B cell (primary cell): Measurements from ENCODE around the gene NUFIP1.
"Not testable (repeated sequence)": the region's sequence is repeated elsewhere in the genome, so short reads cannot be mapped to it uniquely, and the experiment has no call there.

ENCODE experiments used
- EZH2 ChIP-seq: IDR thresholded peaks from 2 replicates; pipeline ENCODE4 v1.6.1; 2012; ENCODE audit warnings: borderline replicate concordance, low read depth, mild to moderate bottlenecking, moderate library complexity, low read length; ENCODE audit not compliant: insufficient read depth, poor library complexity, severe bottlenecking
- TF ChIP-seq, protein P1 (sequence below): fragments of 200-600 bp; IDR thresholded peaks from one replicate; pipeline ENCODE4 v1.8.0; 2022; ENCODE audit warnings: antibody characterized with exemption, mild to moderate bottlenecking

- TF ChIP-seq, protein P1, sequence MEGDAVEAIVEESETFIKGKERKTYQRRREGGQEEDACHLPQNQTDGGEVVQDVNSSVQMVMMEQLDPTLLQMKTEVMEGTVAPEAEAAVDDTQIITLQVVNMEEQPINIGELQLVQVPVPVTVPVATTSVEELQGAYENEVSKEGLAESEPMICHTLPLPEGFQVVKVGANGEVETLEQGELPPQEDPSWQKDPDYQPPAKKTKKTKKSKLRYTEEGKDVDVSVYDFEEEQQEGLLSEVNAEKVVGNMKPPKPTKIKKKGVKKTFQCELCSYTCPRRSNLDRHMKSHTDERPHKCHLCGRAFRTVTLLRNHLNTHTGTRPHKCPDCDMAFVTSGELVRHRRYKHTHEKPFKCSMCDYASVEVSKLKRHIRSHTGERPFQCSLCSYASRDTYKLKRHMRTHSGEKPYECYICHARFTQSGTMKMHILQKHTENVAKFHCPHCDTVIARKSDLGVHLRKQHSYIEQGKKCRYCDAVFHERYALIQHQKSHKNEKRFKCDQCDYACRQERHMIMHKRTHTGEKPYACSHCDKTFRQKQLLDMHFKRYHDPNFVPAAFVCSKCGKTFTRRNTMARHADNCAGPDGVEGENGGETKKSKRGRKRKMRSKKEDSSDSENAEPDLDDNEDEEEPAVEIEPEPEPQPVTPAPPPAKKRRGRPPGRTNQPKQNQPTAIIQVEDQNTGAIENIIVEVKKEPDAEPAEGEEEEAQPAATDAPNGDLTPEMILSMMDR: not testable (repeated sequence)
- TF ChIP-seq EZH2: not testable (repeated sequence)
Measured at GRCh38 chr13:45019981-45020380, 30.7 kb upstream of the NUFIP1 start.
